ENCODE measurements around the gene PAMR1. TPM values are rescaled to one million over a fixed set of nuclear protein-coding genes. Genes with fewer than 3 reads are reported as not detected.

PAMR1 gene
- total RNA-seq, 4 donors from 2014 or later, result 2.6 to 64.4 (median 9.5) TPM

GRCh38 chr11:35425603-35426212, 99.7 kb downstream of the PAMR1 start:
- Histone ChIP-seq H3K27me3 (peaks cover 0 to under 1% of the 10 kb centered on the region in 2 donors), H3K36me3 (no peaks in the 10 kb centered on the region), H3K4me1 (no peaks in the 10 kb centered on the region), H3K9me3 (no peaks in the 10 kb centered on the region), H3K4me3 (no peak overlapping the region), H3K27ac (no peak overlapping the region)
- TF ChIP-seq CTCF (IDR thresholded peaks at IDR 0.05) (no peak), POLR2A (IDR thresholded peaks at IDR 0.05) (no peak)
- DNase-seq, result no peak

- H3K27me3 ChIP-seq, result peaks cover 0 to 14% of the 10 kb centered on the region in 2 donors
- peaks cover 0 to 10% (median 1%) of the 10 kb centered on the region in 4 donors for H3K4me1 ChIP-seq
- TF ChIP-seq CTCF (IDR thresholded peaks at IDR 0.05) (no peak), POLR2A (IDR thresholded peaks at IDR 0.05) (no peak)
- no peak overlapping the region for H3K27ac ChIP-seq
- no peaks in the 10 kb centered on the region for H3K36me3 ChIP-seq
- H3K9me3 ChIP-seq, result no peaks in the 10 kb centered on the region
- no peak overlapping the region for H3K4me3 ChIP-seq
- no peak for DNase-seq
Observed at GRCh38 chr11:35424157-35424940, 101.1 kb downstream of the PAMR1 start.

GRCh38 chr11:35420371-35420770, 105.0 kb downstream of the PAMR1 start:
- Histone ChIP-seq H3K27me3 (peaks cover 0 to 28% of the 10 kb centered on the region in 2 donors), H3K9me3 (no peaks in the 10 kb centered on the region), H3K36me3 (no peaks in the 10 kb centered on the region), H3K27ac (no peak overlapping the region), H3K4me1 (peaks cover 0 to 23% (median 5%) of the 10 kb centered on the region in 4 donors), H3K4me3 (peak overlapping the region in 1 of 4 donors; percentile 49)
- no peak for TF ChIP-seq POLR2A (IDR thresholded peaks at IDR 0.05)
- no peak for TF ChIP-seq CTCF (IDR thresholded peaks at IDR 0.05)
- no peak for DNase-seq

GRCh38 chr11:35419830-35420333, 105.5 kb downstream of the PAMR1 start:
- H3K4me1 ChIP-seq, result peaks cover 0 to 23% (median 5%) of the 10 kb centered on the region in 4 donors
- H3K9me3 ChIP-seq, result no peaks in the 10 kb centered on the region
- H3K27me3 ChIP-seq, result peaks cover 0 to 28% of the 10 kb centered on the region in 2 donors
- peak overlapping the region; percentile 10 to 49 (median 36) for H3K4me3 ChIP-seq
- no peak for DNase-seq
- H3K36me3 ChIP-seq, result no peaks in the 10 kb centered on the region
- TF ChIP-seq POLR2A (IDR thresholded peaks at IDR 0.05), result no peak
- no peak for TF ChIP-seq CTCF (IDR thresholded peaks at IDR 0.05)
- no peak overlapping the region for H3K27ac ChIP-seq

- H3K4me3 ChIP-seq, result peak within 1 kb of the TSS; percentile 10 to 49 (median 36)
- H3K36me3 ChIP-seq, result no peaks in the 10 kb centered on the region
- no peak within 1 kb of the TSS for H3K27ac ChIP-seq
- no peaks in the 10 kb centered on the region for H3K9me3 ChIP-seq
- TF ChIP-seq POLR2A (IDR thresholded peaks at IDR 0.05), result no peak
- TF ChIP-seq CTCF (IDR thresholded peaks at IDR 0.05), result no peak
- H3K27me3 ChIP-seq, result peaks cover 0 to 28% of the 10 kb centered on the region in 2 donors
- peaks cover 0 to 23% (median 5%) of the 10 kb centered on the region in 4 donors for H3K4me1 ChIP-seq
- no peak for DNase-seq
Observed at GRCh38 chr11:35419184-35419829, 106.1 kb downstream of the PAMR1 start, which contains the start of gene SLC1A2. TSS of gene SLC1A2 (minus strand) at chr11:35419558. CDS start at chr11:35418966, 592 bp downstream.

All from Peyer's patch (tissue), 4 donors.